OCI-LY1 (cell line): ENCODE results near the gene NPTX1.

Source experiments
- H2AFZ ChIP-seq: fragments of 200-600 bp; sonication (generic), shearing (Covaris generic); 2 replicates; pipeline ENCODE4 v1.6.0; 2014; ENCODE audit warnings: antibody characterized with exemption, mild to moderate bottlenecking, low read length
- H3F3A ChIP-seq: fragments of 200-600 bp; sonication (generic), shearing (Covaris generic); 2 replicates; pipeline ENCODE4 v1.6.0; 2014; ENCODE audit warnings: mild to moderate bottlenecking, antibody characterized with exemption, low read length, moderate library complexity; ENCODE audit not compliant: insufficient read depth
- H3K27ac ChIP-seq: fragments of 200-600 bp; sonication (generic); 2 replicates; pipeline ENCODE4 v1.5.1; 2014; ENCODE audit warnings: low read length, mixed run types, mild to moderate bottlenecking, low read depth; ENCODE audit not compliant: poor library complexity, severe bottlenecking
- H3K27me3 ChIP-seq: fragments of 200-600 bp; sonication (generic); 2 replicates; pipeline ENCODE4 v1.6.0; 2014; ENCODE audit warnings: antibody characterized with exemption, mild to moderate bottlenecking, low read length, moderate library complexity; ENCODE audit not compliant: insufficient read depth
- H3K36me3 ChIP-seq: fragments of 200-600 bp; sonication (generic); 2 replicates; pipeline ENCODE4 v1.6.1; 2014; ENCODE audit warnings: mild to moderate bottlenecking, antibody characterized with exemption, low read length, moderate library complexity, mixed read lengths; ENCODE audit not compliant: insufficient read depth
- H3K4me1 ChIP-seq: fragments of 200-600 bp; sonication (generic); 2 replicates; pipeline ENCODE4 v1.5.1; 2014; ENCODE audit warnings: mild to moderate bottlenecking, low read length, moderate library complexity; ENCODE audit not compliant: insufficient read depth, severe bottlenecking
- H3K4me2 ChIP-seq: fragments of 200-600 bp; sonication (generic), shearing (Covaris generic); 2 replicates; pipeline ENCODE4 v1.6.1; 2014; ENCODE audit warnings: low read length
- H3K4me3 ChIP-seq: fragments of 200-600 bp; sonication (generic); 2 replicates; pipeline ENCODE4 v1.5.1; 2014; ENCODE audit warnings: low read length, low read depth, mild to moderate bottlenecking, mixed read lengths; ENCODE audit not compliant: poor library complexity, severe bottlenecking
- H3K79me2 ChIP-seq: fragments of 200-600 bp; shearing (Covaris generic); 2 replicates; pipeline ENCODE4 v1.6.1; 2016; ENCODE audit warnings: mixed run types, low read length, mixed read lengths; ENCODE audit not compliant: insufficient read depth
- H3K9ac ChIP-seq: fragments of 200-600 bp; sonication (generic), shearing (Covaris generic); 2 replicates; pipeline ENCODE4 v1.6.1; 2014; ENCODE audit warnings: mild to moderate bottlenecking, low read length, mixed read lengths
- H3K9me2 ChIP-seq: fragments of 200-600 bp; sonication (generic), shearing (Covaris generic); 2 replicates; pipeline ENCODE4 v1.6.1; 2014; ENCODE audit warnings: low read depth, mild to moderate bottlenecking, low read length, mixed read lengths
- H3K9me3 ChIP-seq: fragments of 200-600 bp; shearing (Covaris generic); 2 replicates; pipeline ENCODE4 v1.6.1; 2014; ENCODE audit warnings: low read length, mixed read lengths
- H4K20me1 ChIP-seq: fragments of 200-600 bp; sonication (generic), shearing (Covaris generic); 2 replicates; pipeline ENCODE4 v1.6.0; 2016; ENCODE audit warnings: mild to moderate bottlenecking, low read length; ENCODE audit not compliant: insufficient read depth
- EZH2 ChIP-seq: fragments of 200-600 bp; sonication (generic), shearing (Covaris generic); IDR thresholded peaks from 2 replicates; pipeline ENCODE4 v1.8.0; 2017; ENCODE audit warnings: borderline replicate concordance, mixed run types, mild to moderate bottlenecking, antibody characterized with exemption, low read length, moderate library complexity, mixed read lengths
- TF ChIP-seq, protein P1 (sequence below): fragments of 200-600 bp; sonication (generic), shearing (Covaris generic); IDR thresholded peaks from 2 replicates; pipeline ENCODE4 v1.5.1; 2017; ENCODE audit warnings: mild to moderate bottlenecking, antibody characterized with exemption, low read length, moderate library complexity, mixed read lengths

NPTX1 gene

DNA sequence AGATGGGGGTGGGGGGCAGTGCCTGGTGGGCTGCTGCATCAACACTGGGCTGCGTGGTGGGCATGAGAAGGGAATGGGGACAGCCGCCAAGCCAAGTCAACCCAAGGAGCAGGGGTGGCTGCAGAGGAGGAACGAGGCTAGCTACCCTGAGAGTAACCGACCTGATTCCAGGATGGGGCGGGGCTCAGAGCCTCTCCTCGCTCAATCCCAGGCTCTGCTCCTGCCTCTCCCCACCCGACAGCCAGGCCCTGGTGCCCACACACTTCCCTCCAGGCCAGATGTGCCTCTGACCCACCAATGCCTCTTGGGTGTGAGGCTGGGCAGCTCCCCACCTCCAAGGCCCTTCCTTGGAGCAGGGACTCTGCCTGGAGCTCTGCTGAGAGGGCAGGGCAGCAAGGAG lies 2.7 kb downstream of the NPTX1 start:
- H4K20me1 ChIP-seq: no peaks in the 10 kb centered on the region
- H3K4me3 ChIP-seq: no peak overlapping the region
- peaks cover 12% of the 10 kb centered on the region; the same call in 1 of the 2 replicates for H3K27me3 ChIP-seq
- no peak overlapping the region for H3K27ac ChIP-seq
- H3F3A ChIP-seq: no peaks in the 10 kb centered on the region
- no peaks in the 10 kb centered on the region for H3K36me3 ChIP-seq
- no peaks in the 10 kb centered on the region for H3K9me3 ChIP-seq
- no peak overlapping the region for H3K4me2 ChIP-seq
- TF ChIP-seq, protein P1, sequence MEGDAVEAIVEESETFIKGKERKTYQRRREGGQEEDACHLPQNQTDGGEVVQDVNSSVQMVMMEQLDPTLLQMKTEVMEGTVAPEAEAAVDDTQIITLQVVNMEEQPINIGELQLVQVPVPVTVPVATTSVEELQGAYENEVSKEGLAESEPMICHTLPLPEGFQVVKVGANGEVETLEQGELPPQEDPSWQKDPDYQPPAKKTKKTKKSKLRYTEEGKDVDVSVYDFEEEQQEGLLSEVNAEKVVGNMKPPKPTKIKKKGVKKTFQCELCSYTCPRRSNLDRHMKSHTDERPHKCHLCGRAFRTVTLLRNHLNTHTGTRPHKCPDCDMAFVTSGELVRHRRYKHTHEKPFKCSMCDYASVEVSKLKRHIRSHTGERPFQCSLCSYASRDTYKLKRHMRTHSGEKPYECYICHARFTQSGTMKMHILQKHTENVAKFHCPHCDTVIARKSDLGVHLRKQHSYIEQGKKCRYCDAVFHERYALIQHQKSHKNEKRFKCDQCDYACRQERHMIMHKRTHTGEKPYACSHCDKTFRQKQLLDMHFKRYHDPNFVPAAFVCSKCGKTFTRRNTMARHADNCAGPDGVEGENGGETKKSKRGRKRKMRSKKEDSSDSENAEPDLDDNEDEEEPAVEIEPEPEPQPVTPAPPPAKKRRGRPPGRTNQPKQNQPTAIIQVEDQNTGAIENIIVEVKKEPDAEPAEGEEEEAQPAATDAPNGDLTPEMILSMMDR: no peak
- TF ChIP-seq EZH2: no peak
- no peaks in the 10 kb centered on the region for H3K79me2 ChIP-seq
- H3K9me2 ChIP-seq: no peaks in the 10 kb centered on the region
- H2AFZ ChIP-seq: no peak overlapping the region
- H3K4me1 ChIP-seq: peaks cover 20% of the 10 kb centered on the region
- H3K9ac ChIP-seq: no peak overlapping the region

DNA sequence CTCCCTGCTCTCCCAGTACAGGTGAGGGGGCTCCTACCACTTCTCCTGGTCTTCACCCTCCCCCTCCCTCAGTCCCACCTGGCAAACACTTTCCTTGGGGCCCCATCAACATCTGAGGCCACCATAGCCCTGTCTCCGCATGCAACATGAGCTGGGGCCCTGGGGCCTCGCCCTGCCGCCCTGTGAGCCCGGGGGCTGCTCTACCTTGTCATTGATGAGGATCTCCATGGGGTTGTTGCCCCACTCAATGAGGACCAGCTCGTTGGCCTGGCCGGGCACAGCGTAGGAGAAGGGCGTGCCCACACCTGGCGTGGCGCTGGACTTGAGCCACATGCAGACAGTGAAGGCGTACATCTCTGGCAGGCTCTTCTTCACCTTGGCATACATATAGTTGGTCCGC lies 3.4 kb downstream of the NPTX1 start:
- Histone ChIP-seq H3K9me2 (no peaks in the 10 kb centered on the region), H3F3A (no peaks in the 10 kb centered on the region), H3K9ac (no peak overlapping the region), H3K79me2 (no peaks in the 10 kb centered on the region), H3K27ac (no peak overlapping the region), H3K4me2 (no peak overlapping the region), H3K4me1 (peaks cover 20% of the 10 kb centered on the region), H2AFZ (no peak overlapping the region), H3K9me3 (no peaks in the 10 kb centered on the region), H3K36me3 (no peaks in the 10 kb centered on the region), H4K20me1 (no peaks in the 10 kb centered on the region), H3K27me3 (peaks cover 12% of the 10 kb centered on the region; the same call in 1 of the 2 replicates), H3K4me3 (no peak overlapping the region)
- no peak for TF ChIP-seq EZH2
- TF ChIP-seq, protein P1: no peak

DNA sequence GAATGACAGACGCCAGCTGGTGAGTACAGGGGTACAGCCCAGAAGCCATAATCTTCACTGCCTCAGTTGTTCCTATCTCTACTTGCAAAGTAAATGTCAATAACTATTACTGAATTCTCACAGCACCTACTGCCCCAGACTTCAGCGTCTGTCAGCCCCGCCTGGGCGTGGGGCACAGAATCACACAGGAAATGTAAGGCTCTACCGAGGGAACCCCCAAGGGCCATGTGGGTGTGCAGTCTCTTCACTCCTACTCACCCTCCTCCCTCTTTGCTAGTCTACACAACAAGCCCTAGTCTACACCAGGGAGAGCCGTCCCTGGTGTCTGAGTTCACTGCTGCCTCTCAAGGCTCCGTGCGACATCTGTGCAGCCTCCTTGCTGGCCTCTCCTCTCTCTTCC lies 4.5 kb downstream of the NPTX1 start:
- Histone ChIP-seq H3F3A (no peaks in the 10 kb centered on the region), H3K9ac (no peak overlapping the region), H4K20me1 (no peaks in the 10 kb centered on the region), H3K27ac (no peak overlapping the region), H3K4me2 (no peak overlapping the region), H3K9me2 (no peaks in the 10 kb centered on the region), H2AFZ (no peak overlapping the region), H3K36me3 (no peaks in the 10 kb centered on the region), H3K27me3 (peaks cover 12% of the 10 kb centered on the region; the same call in 1 of the 2 replicates), H3K4me1 (peaks cover 20% of the 10 kb centered on the region), H3K4me3 (no peak overlapping the region), H3K79me2 (no peaks in the 10 kb centered on the region), H3K9me3 (no peaks in the 10 kb centered on the region)
- TF ChIP-seq, protein P1: no peak
- TF ChIP-seq EZH2: no peak
